ENCODE measurements around the gene API5. TPM values are rescaled to one million over a fixed set of nuclear protein-coding genes. Genes with fewer than 3 reads are reported as not detected.
A peak's percentile ranks its signal among the peaks of the same experiment; 100 is the strongest.

Gene API5
- total RNA-seq, 1 experiment from 2014 or later, result 122 TPM

- Histone ChIP-seq H3K27ac (ENCODE audit: low read depth, low read length) (peak overlapping the region; percentile 86), H3K4me1 (ENCODE audit: control insufficient read depth in 1 of 2, insufficient read depth in 2 of 2, low read length in 2 of 2) (peaks cover 3 to 20% of the 10 kb centered on the region in 2 experiments; a peak in 3 of 4 replicates), H2AFZ (ENCODE audit: low read depth, low read length, poor library complexity, severe bottlenecking) (no peak overlapping the region), H4K20me1 (ENCODE audit: insufficient read depth) (no peaks in the 10 kb centered on the region), H3K4me2 (ENCODE audit: low read length) (peak overlapping the region; percentile 92), H3K27me3 (ENCODE audit: insufficient read depth, low read length) (no peaks in the 10 kb centered on the region), H3K9ac (ENCODE audit: low read length) (peak overlapping the region; percentile 90), H3K36me3 (ENCODE audit: control insufficient read depth in 1 of 2, insufficient read depth in 2 of 2, low read length in 2 of 2) (no peaks in the 10 kb centered on the region), H3K9me2 (ENCODE audit: insufficient read depth) (no peaks in the 10 kb centered on the region), H3K4me3 (replicated peaks in 1 of 2; ENCODE audit: low read depth in 1 of 2, low read length in 2 of 2) (peak overlapping the region; percentile 87 to 97), H3K79me2 (ENCODE audit: insufficient read depth, low read length) (peaks cover 56% of the 10 kb centered on the region), H3K9me3 (ENCODE audit: control insufficient read depth in 1 of 2, insufficient read depth in 1 of 2, low read depth in 1 of 2, low read length in 2 of 2) (no peaks in the 10 kb centered on the region)
- TF ChIP-seq ZNF274 (IDR thresholded peaks at IDR 0.05; ENCODE audit: low read depth, low read length), result no peak
- TF ChIP-seq FOSL1 (IDR thresholded peaks at IDR 0.05; ENCODE audit: low read depth), result no peak
- TF ChIP-seq REST (IDR thresholded peaks at IDR 0.05; ENCODE audit: low read depth), result no peak
- TF ChIP-seq POLR2AphosphoS5 (IDR thresholded peaks at IDR 0.05; ENCODE audit: low read depth, low read length), result no peak
- no peak for TF ChIP-seq ZBTB33 (IDR thresholded peaks at IDR 0.05; ENCODE audit: extremely low read depth, insufficient replicate concordance, low read length)
- no peak for TF ChIP-seq CEBPB (IDR thresholded peaks at IDR 0.05; ENCODE audit: low read depth)
- TF ChIP-seq POLR2A (IDR thresholded peaks at IDR 0.05; ENCODE audit: borderline replicate concordance, extremely low read depth, insufficient read depth, insufficient read length), result no peak
- no peak for TF ChIP-seq ELF1 (IDR thresholded peaks at IDR 0.05; ENCODE audit: borderline replicate concordance, low read depth)
- no peak for TF ChIP-seq YY1 (IDR thresholded peaks at IDR 0.05; ENCODE audit: extremely low read depth, insufficient replicate concordance, low read depth, low read length)
- TF ChIP-seq SIN3A (IDR thresholded peaks at IDR 0.05; ENCODE audit: low read depth), result no peak
- TF ChIP-seq SP1 (IDR thresholded peaks at IDR 0.05; ENCODE audit: low read depth), result no peak
- peak; percentile 38; the same call in 1 of the 2 replicates for TF ChIP-seq MAX (IDR thresholded peaks at IDR 0.05)
- TF ChIP-seq TCF7L2 (IDR thresholded peaks at IDR 0.05; ENCODE audit: borderline replicate concordance, extremely low read depth, insufficient read depth, insufficient read length), result peak; percentile 16
- ChIA-PET CTCF (interaction anchor here (1.2 to 1.5 kb wide), 3 partner anchors 44 to 77 kb away, joined by 3 to 6 read pairs (median 3); partner anchors contain the start of gene API5), POLR2A (interaction anchor here (1.4 to 1.5 kb wide), 2 partner anchors 30 to 48 kb away, joined by 4 to 5 read pairs; partner anchors contain the start of gene API5), RAD21 (ENCODE audit: low non-redundant PET in 1 of 2, low total read pairs in 2 of 2, uncharacterized antibody in 2 of 2, unreplicated experiment in 2 of 2) (interaction anchor here in 1 of 2 experiments (1.3 kb wide), 1 partner anchor 48 kb away, joined by 4 read pairs; the partner anchor contains the start of gene API5)
- intact Hi-C loops (cut with micrococcal nuclease), result no loop called here
- no TSS peak for BruUV-seq (replicated peaks)
- ATAC-seq (peak; percentile 48), DNase-seq (ENCODE audit: low read depth, low spot score) (no peak)
These were observed 47.6 kb downstream of the API5 start for GRCh38 chr11:43359422-43359818.
